HEK293 (cell line): ENCODE data around the gene IQCB1.

Experiments used
- ZNF133 ChIP-seq: fragments of 450-650 bp; formaldehyde crosslinking; IDR thresholded peaks from 2 replicates; pipeline ENCODE4 v1.5.1; 2016; ENCODE audit warnings: missing biosample characterization, missing genetic modification characterization
- ZNF138 ChIP-seq: fragments of 450-650 bp; formaldehyde crosslinking; IDR thresholded peaks from 2 replicates; pipeline ENCODE4 v1.5.1; 2016; ENCODE audit warnings: missing biosample characterization, missing genetic modification characterization, borderline replicate concordance
- ZNF157 ChIP-seq: fragments of 450-650 bp; formaldehyde crosslinking; IDR thresholded peaks from 2 replicates; pipeline ENCODE4 v1.5.1; 2016; ENCODE audit warnings: missing biosample characterization, missing genetic modification characterization
- ZNF558 ChIP-seq: fragments of 450-650 bp; formaldehyde crosslinking; IDR thresholded peaks from 2 replicates; pipeline ENCODE4 v1.5.1; 2016; ENCODE audit warnings: missing biosample characterization, missing genetic modification characterization
- ZNF600 ChIP-seq: fragments of 450-650 bp; formaldehyde crosslinking; IDR thresholded peaks from 2 replicates; pipeline ENCODE4 v1.5.1; 2016; ENCODE audit warnings: missing biosample characterization, missing genetic modification characterization
- ZSCAN18 ChIP-seq: fragments of 450-650 bp; formaldehyde crosslinking; IDR thresholded peaks from 2 replicates; pipeline ENCODE4 v1.5.1; 2016; ENCODE audit warnings: missing biosample characterization, missing genetic modification characterization
- TF ChIP-seq, protein P1 (sequence below): fragments of 450-650 bp; formaldehyde crosslinking; IDR thresholded peaks from 2 replicates; pipeline ENCODE4 v1.5.1; 2016; ENCODE audit warnings: missing biosample characterization, missing genetic modification characterization
- TF ChIP-seq, protein P2 (sequence below): fragments of 450-650 bp; formaldehyde crosslinking; IDR thresholded peaks from 2 replicates; pipeline ENCODE4 v1.5.1; 2016; ENCODE audit warnings: missing biosample characterization, missing genetic modification characterization
- TF ChIP-seq, protein P3 (sequence below): sonication (generic); formaldehyde crosslinking; IDR thresholded peaks from 2 replicates; pipeline ENCODE4 v1.8.1; 2022; ENCODE audit warnings: mild to moderate bottlenecking, moderate library complexity, missing genetic modification reagents

GRCh38 chr3:121750087-121750415 lies 84.8 kb downstream of the IQCB1 start:
- TF ChIP-seq, protein P1, sequence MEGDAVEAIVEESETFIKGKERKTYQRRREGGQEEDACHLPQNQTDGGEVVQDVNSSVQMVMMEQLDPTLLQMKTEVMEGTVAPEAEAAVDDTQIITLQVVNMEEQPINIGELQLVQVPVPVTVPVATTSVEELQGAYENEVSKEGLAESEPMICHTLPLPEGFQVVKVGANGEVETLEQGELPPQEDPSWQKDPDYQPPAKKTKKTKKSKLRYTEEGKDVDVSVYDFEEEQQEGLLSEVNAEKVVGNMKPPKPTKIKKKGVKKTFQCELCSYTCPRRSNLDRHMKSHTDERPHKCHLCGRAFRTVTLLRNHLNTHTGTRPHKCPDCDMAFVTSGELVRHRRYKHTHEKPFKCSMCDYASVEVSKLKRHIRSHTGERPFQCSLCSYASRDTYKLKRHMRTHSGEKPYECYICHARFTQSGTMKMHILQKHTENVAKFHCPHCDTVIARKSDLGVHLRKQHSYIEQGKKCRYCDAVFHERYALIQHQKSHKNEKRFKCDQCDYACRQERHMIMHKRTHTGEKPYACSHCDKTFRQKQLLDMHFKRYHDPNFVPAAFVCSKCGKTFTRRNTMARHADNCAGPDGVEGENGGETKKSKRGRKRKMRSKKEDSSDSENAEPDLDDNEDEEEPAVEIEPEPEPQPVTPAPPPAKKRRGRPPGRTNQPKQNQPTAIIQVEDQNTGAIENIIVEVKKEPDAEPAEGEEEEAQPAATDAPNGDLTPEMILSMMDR: no peak
- TF ChIP-seq ZNF133 (tag by site-specific recombination) (no peak), ZNF157 (tag by site-specific recombination) (no peak), ZNF558 (tag by site-specific recombination) (no peak), ZSCAN18 (tag by site-specific recombination) (no peak), ZNF600 (tag by site-specific recombination) (no peak), ZNF138 (tag by site-specific recombination) (no peak)
- TF ChIP-seq, protein P2, sequence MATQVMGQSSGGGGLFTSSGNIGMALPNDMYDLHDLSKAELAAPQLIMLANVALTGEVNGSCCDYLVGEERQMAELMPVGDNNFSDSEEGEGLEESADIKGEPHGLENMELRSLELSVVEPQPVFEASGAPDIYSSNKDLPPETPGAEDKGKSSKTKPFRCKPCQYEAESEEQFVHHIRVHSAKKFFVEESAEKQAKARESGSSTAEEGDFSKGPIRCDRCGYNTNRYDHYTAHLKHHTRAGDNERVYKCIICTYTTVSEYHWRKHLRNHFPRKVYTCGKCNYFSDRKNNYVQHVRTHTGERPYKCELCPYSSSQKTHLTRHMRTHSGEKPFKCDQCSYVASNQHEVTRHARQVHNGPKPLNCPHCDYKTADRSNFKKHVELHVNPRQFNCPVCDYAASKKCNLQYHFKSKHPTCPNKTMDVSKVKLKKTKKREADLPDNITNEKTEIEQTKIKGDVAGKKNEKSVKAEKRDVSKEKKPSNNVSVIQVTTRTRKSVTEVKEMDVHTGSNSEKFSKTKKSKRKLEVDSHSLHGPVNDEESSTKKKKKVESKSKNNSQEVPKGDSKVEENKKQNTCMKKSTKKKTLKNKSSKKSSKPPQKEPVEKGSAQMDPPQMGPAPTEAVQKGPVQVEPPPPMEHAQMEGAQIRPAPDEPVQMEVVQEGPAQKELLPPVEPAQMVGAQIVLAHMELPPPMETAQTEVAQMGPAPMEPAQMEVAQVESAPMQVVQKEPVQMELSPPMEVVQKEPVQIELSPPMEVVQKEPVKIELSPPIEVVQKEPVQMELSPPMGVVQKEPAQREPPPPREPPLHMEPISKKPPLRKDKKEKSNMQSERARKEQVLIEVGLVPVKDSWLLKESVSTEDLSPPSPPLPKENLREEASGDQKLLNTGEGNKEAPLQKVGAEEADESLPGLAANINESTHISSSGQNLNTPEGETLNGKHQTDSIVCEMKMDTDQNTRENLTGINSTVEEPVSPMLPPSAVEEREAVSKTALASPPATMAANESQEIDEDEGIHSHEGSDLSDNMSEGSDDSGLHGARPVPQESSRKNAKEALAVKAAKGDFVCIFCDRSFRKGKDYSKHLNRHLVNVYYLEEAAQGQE (tag by site-specific recombination): no peak
- TF ChIP-seq, protein P3, sequence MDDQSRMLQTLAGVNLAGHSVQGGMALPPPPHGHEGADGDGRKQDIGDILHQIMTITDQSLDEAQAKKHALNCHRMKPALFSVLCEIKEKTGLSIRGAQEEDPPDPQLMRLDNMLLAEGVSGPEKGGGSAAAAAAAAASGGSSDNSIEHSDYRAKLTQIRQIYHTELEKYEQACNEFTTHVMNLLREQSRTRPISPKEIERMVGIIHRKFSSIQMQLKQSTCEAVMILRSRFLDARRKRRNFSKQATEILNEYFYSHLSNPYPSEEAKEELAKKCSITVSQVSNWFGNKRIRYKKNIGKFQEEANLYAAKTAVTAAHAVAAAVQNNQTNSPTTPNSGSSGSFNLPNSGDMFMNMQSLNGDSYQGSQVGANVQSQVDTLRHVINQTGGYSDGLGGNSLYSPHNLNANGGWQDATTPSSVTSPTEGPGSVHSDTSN (CRISPR knock-in tag): no peak
